ENCODE data around the gene FOXA3.

Gene FOXA3

GRCh38 chr19:45876411-45877197, 12.5 kb downstream of the FOXA3 start:
- DNase-seq: peak in 1 of 2 donors; percentile 8

GRCh38 chr19:45878043-45878794, 14.1 kb downstream of the FOXA3 start:
- DNase-seq: no peak

GRCh38 chr19:45879055-45879454, 14.9 kb downstream of the FOXA3 start:
- no peak for DNase-seq

- no peak for DNase-seq
Measured at GRCh38 chr19:45879971-45880370, 15.8 kb downstream of the FOXA3 start.

- no peak for DNase-seq
Measured at GRCh38 chr19:45881082-45881908, 17.2 kb downstream of the FOXA3 start.

- DNase-seq: no peak
Measured at GRCh38 chr19:45881909-45882528, 17.9 kb downstream of the FOXA3 start.

GRCh38 chr19:45882652-45883585, 18.8 kb downstream of the FOXA3 start:
- DNase-seq: peak; percentile 86 to 88

- no peak for DNase-seq
Measured at GRCh38 chr19:45883586-45883880, 19.4 kb downstream of the FOXA3 start.

- DNase-seq: no peak
Measured at GRCh38 chr19:45883881-45884681, 20.0 kb downstream of the FOXA3 start.

- DNase-seq: no peak
Measured at GRCh38 chr19:45884682-45885555, 20.8 kb downstream of the FOXA3 start.

- DNase-seq: peak; percentile 92 to 93
Measured at GRCh38 chr19:45885556-45886426, 21.7 kb downstream of the FOXA3 start, which contains the start of gene IRF2BP1. IRF2BP1 (minus strand) TSS chr19:45886141; CDS start chr19:45885774, 367 bp downstream.

GRCh38 chr19:45886427-45887199, 22.5 kb downstream of the FOXA3 start:
- DNase-seq: peak; percentile 92 to 94

GRCh38 chr19:45887200-45887710, 23.1 kb downstream of the FOXA3 start:
- DNase-seq: no peak

- no peak for DNase-seq
Measured at GRCh38 chr19:45889210-45889885, 25.2 kb downstream of the FOXA3 start.

GRCh38 chr19:45890877-45891276, 26.8 kb downstream of the FOXA3 start:
- no peak for DNase-seq

- no peak for DNase-seq
Measured at GRCh38 chr19:45895519-45895972, 31.4 kb downstream of the FOXA3 start.
